ENCODE data around the gene ADD1. TPM values are rescaled to one million over a fixed set of nuclear protein-coding genes. Genes with fewer than 3 reads are reported as not detected.

The ADD1 gene
- total RNA-seq, 1 experiment from 2014 or later = 163 TPM

DNA sequence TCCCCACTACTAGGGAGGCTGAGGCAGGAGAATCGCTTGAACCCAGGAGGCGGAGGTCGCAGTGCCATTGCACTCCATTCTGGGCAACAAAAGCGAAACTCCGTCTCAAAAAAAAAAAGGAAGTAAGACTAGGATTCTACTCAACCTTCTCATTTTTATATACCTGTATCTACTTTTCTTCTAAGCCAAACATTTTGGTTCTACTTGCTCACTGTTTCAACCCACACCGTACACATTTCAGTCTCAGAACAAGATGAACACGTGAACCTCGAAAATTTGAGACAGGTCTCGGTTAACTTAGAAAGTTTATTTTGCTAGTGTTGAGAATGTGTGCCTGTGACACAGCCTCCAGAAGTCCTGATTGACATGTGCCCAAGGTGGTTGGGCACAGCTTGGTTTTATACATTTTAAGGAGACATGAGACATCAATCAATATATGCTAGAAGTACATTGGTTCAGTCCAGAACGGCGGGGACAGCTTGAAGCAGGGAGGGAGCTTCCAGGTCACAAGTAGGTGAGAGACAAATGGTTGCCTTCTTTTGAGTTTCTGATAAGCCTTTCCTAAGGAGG is 3.7 kb downstream of the ADD1 start:
- no peak for DNase-seq
- H3K4me3 Mint-ChIP-seq = no peak overlapping the region
- no peak overlapping the region for H2AK5ac ChIP-seq (ENCODE audit: insufficient read length, low read length)
- H4K91ac ChIP-seq (ENCODE audit: insufficient read length, low read depth, low read length) = no peak overlapping the region
- H3K4me2 ChIP-seq (ENCODE audit: insufficient read depth, insufficient read length, low read length) = no peak overlapping the region
- H2AFZ ChIP-seq (ENCODE audit: low read length) = no peak overlapping the region
- peaks cover 11% of the 10 kb centered on the region for H3K23me2 ChIP-seq (ENCODE audit: insufficient read length, low read depth, low read length, poor library complexity, severe bottlenecking)
- no peaks in the 10 kb centered on the region for H3K79me1 ChIP-seq (ENCODE audit: insufficient read depth, low read depth, low read length, poor library complexity, severe bottlenecking)
- H3K9ac ChIP-seq (ENCODE audit: extremely low read depth, insufficient read length, low read length) = no peak overlapping the region
- H3K27ac Mint-ChIP-seq = peak overlapping the region in 2 of 3 experiments; percentile 65 to 73; a peak in 2 of 7 replicates
- no peak overlapping the region for H3K14ac ChIP-seq (ENCODE audit: insufficient read depth, low read length)
- H3K79me2 ChIP-seq (ENCODE audit: insufficient read depth, low read length) = peaks cover 28% of the 10 kb centered on the region
- H3K4ac ChIP-seq (ENCODE audit: low read depth, low read length) = no peak overlapping the region
- H3K4me1 Mint-ChIP-seq = peaks cover 24 to 31% of the 10 kb centered on the region in 2 experiments
- no peak overlapping the region for H3K56ac ChIP-seq (ENCODE audit: insufficient read length, low read depth, low read length)
- no peak overlapping the region for H3T11ph ChIP-seq (ENCODE audit: low read length)
- peak overlapping the region; percentile 33 for H3K27ac ChIP-seq (ENCODE audit: insufficient read length, low read depth, low read length)
- H3K27me3 Mint-ChIP-seq (ENCODE audit: low read depth) = no peaks in the 10 kb centered on the region
- H2BK15ac ChIP-seq (ENCODE audit: low read depth, low read length) = no peak overlapping the region
- no peak overlapping the region for H2BK120ac ChIP-seq (ENCODE audit: low read depth, low read length, poor library complexity, severe bottlenecking)
- no peak overlapping the region for H2BK12ac ChIP-seq (ENCODE audit: insufficient read length, low read depth, low read length)
- H3K4me1 ChIP-seq (ENCODE audit: insufficient read depth, low read length) = no peaks in the 10 kb centered on the region; the same call in 1 of the 2 replicates
- no peaks in the 10 kb centered on the region for H4K20me1 ChIP-seq (ENCODE audit: control insufficient read depth, insufficient read depth, insufficient read length)
- no peak overlapping the region for H4K5ac ChIP-seq (ENCODE audit: insufficient read length, low read depth, low read length)
- H3K36me3 Mint-ChIP-seq (ENCODE audit: insufficient read depth in 1 of 3, low read depth in 3 of 3) = no peaks in the 10 kb centered on the region; a peak in 2 of 7 replicates
- H3K18ac ChIP-seq (ENCODE audit: insufficient read length, low read depth, low read length) = no peak overlapping the region
- no peak overlapping the region for H4K8ac ChIP-seq (replicated peaks; ENCODE audit: insufficient read length, low read depth, low read length)
- H2BK5ac ChIP-seq (ENCODE audit: insufficient read length, low read length) = no peak overlapping the region
- no peak for TF ChIP-seq CTCF (conservative IDR thresholded peaks at IDR 0.05)
- H2BK20ac ChIP-seq (ENCODE audit: low read depth, low read length, poor library complexity, severe bottlenecking) = no peak overlapping the region
- no peaks in the 10 kb centered on the region for H3K9me3 ChIP-seq (ENCODE audit: control insufficient read depth, low read depth, low read length)
- no peaks in the 10 kb centered on the region; a peak in 1 of 5 replicates for H3K9me3 Mint-ChIP-seq
- no peak overlapping the region for H3K23ac ChIP-seq (ENCODE audit: insufficient read length, low read depth, low read length)
- H3K27me3 ChIP-seq (ENCODE audit: insufficient read depth, low read length) = no peaks in the 10 kb centered on the region
- WGBS (ENCODE audit: extremely low coverage, insufficient read length, low lambda C conversion rate) = no CpG with 5 or more reads among the region's 11 CpGs
